Tibial artery (tissue), 4 donors: ENCODE results near the gene PAGE2.
"Not testable (repeated sequence)": the region's sequence is repeated elsewhere in the genome, so short reads cannot be mapped to it uniquely, and the experiment has no call there.

Experiments
- DNase-seq, 2 donors: peaks; one replicate each; pipeline ENCODE4 v3.0.0-alpha.2; 2019
- H3K27ac ChIP-seq, 2 donors: fragments of 200-600 bp; sonication (generic) in 1 of 2; 1 replicate in 1 of 2; 2 replicates in 1 of 2; pipeline ENCODE4 v1.5.1; 2018 to 2019; ENCODE audit warnings: mild to moderate bottlenecking in 1 of 2
- H3K27me3 ChIP-seq, 2 donors: fragments of 200-600 bp; sonication (generic) in 1 of 2; one replicate each; pipeline versions ENCODE4 v1.5.1 to v1.6.0; 2016 to 2019
- H3K36me3 ChIP-seq, 3 donors: fragments of 200-600 bp; sonication (generic) in 2 of 3; one replicate each; pipeline ENCODE4 v1.5.1; 2016 to 2019; ENCODE audit warnings: mild to moderate bottlenecking in 2 of 3
- H3K4me1 ChIP-seq, 4 donors: fragments of 200-600 bp; sonication (generic) in 2 of 4; 1 replicate in 3 of 4; 2 replicates in 1 of 4; pipeline ENCODE4 v1.5.1; 2016 to 2019
- H3K4me3 ChIP-seq, 2 donors: fragments of 200-600 bp; sonication (generic) in 1 of 2; 1 replicate in 1 of 2; 2 replicates in 1 of 2; pipeline ENCODE4 v1.5.1; 2018 to 2019; ENCODE audit warnings: mild to moderate bottlenecking in 2 of 2
- H3K9me3 ChIP-seq, 3 donors: fragments of 200-600 bp; sonication (generic) in 1 of 3; one replicate each; pipeline ENCODE4 v1.5.1; 2016 to 2019
- intact Hi-C: fragments of 100-400 bp; cut with DNase I; formaldehyde crosslinking; loops from one replicate; pipeline ENCODE4 v1.15.0; 2023; ENCODE audit warnings: low total_unique reads
- TF ChIP-seq, protein P1 (sequence below), 2 experiments: fragments of 200-600 bp in 1 of 2; fragments of 450-650 bp in 1 of 2; IDR thresholded peaks; one replicate each; pipeline ENCODE4 v1.5.1; 2017 to 2019; ENCODE audit warnings: antibody characterized with exemption in 2 of 2, mild to moderate bottlenecking in 1 of 2, moderate library complexity in 1 of 2

PAGE2 gene, protein sequence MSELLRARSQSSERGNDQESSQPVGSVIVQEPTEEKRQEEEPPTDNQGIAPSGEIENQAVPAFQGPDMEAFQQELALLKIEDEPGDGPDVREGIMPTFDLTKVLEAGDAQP

DNA sequence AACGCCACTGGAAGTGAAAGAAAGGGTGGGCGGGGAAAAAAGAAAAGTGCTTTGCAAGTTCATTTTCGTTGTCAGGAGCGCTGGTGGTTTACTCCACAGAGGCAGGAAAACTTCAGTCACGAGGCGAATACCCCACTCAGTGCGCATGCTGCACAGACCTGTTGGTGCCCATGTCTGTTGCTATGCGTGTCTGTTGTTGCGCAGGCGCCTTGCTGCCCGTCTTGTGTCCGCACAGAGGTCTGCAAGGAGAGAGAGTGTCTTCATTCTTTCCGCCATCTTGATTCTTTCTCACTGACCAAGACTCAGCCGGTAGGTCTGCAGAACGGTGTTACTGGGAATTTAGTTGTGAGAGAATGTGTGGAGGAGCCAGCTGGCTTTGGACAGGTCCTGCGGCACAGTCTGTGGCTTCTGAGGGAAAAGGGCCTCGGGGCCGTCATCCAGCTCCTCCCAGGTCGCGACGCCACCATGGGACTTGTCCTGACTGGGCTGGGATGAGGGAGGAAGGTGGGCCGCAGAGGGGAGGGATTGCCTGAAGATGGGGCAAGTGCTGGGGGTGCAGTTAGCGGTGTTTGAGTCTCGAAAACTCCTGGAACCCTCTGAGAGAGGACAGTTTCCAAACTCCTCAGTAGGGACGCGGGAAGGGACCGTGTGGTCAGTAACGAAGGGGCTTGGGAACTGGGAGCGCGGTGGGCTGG lies at the start of gene PAGE2:
Gene PAGE2, plus strand, starts transcription at position 224 of the 695 bp plus-strand sequence. CDS start 1,003 bp downstream, outside the sequence.
- no peaks in the 10 kb centered on the region for H3K36me3 ChIP-seq
- intact Hi-C loops: no loop called here
- DNase-seq: no peak
- no peaks in the 10 kb centered on the region for H3K27me3 ChIP-seq
- no peak within 1 kb of the TSS for H3K4me3 ChIP-seq
- peaks cover 0 to 6% (median 0%) of the 10 kb centered on the region in 3 donors for H3K9me3 ChIP-seq
- TF ChIP-seq, protein P1, sequence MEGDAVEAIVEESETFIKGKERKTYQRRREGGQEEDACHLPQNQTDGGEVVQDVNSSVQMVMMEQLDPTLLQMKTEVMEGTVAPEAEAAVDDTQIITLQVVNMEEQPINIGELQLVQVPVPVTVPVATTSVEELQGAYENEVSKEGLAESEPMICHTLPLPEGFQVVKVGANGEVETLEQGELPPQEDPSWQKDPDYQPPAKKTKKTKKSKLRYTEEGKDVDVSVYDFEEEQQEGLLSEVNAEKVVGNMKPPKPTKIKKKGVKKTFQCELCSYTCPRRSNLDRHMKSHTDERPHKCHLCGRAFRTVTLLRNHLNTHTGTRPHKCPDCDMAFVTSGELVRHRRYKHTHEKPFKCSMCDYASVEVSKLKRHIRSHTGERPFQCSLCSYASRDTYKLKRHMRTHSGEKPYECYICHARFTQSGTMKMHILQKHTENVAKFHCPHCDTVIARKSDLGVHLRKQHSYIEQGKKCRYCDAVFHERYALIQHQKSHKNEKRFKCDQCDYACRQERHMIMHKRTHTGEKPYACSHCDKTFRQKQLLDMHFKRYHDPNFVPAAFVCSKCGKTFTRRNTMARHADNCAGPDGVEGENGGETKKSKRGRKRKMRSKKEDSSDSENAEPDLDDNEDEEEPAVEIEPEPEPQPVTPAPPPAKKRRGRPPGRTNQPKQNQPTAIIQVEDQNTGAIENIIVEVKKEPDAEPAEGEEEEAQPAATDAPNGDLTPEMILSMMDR (IDR thresholded peaks at IDR 0.05): no peak
- no peaks in the 10 kb centered on the region for H3K4me1 ChIP-seq
- no peak within 1 kb of the TSS for H3K27ac ChIP-seq

DNA sequence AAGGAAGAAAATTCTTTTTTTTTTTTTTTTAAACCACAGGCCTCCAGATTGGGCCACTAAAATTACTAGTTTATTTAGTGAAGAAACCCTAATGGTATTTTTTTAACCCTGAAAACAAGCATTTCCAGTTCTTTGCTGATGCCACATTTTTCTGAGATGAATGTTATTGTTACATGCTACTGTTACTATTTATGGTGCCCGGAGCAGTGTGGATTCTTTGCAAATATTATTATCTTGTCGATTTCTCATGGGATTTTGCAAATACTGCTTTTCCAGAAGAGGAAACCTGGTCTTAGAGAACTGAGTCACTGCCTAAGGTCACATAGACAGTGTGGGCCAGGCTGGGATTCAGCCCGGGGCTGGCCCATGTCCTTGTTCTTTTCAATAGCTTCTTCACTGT lies 49.3 kb upstream of the PAGE2 start:
- H3K27me3 ChIP-seq: no peaks in the 10 kb centered on the region
- H3K27ac ChIP-seq: no peak overlapping the region
- no peaks in the 10 kb centered on the region for H3K4me1 ChIP-seq
- no peak for DNase-seq
- TF ChIP-seq, protein P1 (IDR thresholded peaks at IDR 0.05): no peak
- intact Hi-C loops: no loop called here
- H3K36me3 ChIP-seq: no peaks in the 10 kb centered on the region
- H3K9me3 ChIP-seq: no peaks in the 10 kb centered on the region
- H3K4me3 ChIP-seq: no peak overlapping the region

DNA sequence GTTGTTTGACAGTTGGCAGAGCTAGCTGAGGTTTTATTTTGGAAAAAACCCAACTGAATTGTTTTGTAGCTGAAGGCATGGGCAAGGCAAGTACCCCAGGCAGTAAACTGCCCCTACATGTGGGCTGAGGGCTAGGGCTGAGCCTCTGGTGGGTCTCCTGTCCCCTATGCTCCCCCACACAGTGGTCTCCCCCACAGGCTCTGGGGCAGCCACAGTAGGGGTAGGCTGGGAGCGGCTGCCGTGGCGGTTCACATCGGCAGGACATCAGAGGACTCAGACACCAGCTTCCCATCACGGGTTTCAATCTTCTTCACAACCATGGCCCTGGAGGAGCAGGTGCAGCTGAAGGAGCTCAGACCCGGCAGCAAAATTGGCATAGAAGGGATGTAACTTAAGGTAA lies 47.3 kb upstream of the PAGE2 start:
- no peak for DNase-seq
- H3K27me3 ChIP-seq: no peaks in the 10 kb centered on the region
- no peaks in the 10 kb centered on the region for H3K36me3 ChIP-seq
- H3K27ac ChIP-seq: no peak overlapping the region
- TF ChIP-seq, protein P1 (IDR thresholded peaks at IDR 0.05): no peak
- no peaks in the 10 kb centered on the region for H3K9me3 ChIP-seq
- H3K4me3 ChIP-seq: no peak overlapping the region
- intact Hi-C loops: no loop called here
- H3K4me1 ChIP-seq: peaks cover 0 to 12% (median 0%) of the 10 kb centered on the region in 4 donors

DNA sequence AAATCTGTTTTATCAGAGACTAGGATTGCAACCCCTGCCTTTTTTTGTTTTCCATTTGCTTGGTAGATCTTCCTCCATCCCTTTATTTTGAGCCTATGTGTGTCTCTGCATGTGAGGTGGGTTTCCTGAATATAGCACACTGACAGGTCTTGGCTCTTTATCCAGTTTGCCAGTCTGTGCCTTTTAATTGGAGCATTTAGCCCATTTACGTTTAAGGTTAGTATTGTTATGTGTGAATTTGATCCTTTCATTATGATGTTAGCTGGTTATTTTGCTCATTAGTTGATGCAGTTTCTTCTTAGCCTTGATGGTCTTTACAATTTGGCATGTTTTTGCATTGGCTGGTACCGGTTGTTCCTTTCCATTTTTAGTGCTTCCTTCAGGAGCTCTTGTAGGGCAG lies 38.2 kb upstream of the PAGE2 start:
- H3K4me1 ChIP-seq, H3K27ac ChIP-seq, H3K27me3 ChIP-seq, H3K9me3 ChIP-seq, intact Hi-C loops, H3K36me3 ChIP-seq, DNase-seq, H3K4me3 ChIP-seq: not testable (repeated sequence)

DNA sequence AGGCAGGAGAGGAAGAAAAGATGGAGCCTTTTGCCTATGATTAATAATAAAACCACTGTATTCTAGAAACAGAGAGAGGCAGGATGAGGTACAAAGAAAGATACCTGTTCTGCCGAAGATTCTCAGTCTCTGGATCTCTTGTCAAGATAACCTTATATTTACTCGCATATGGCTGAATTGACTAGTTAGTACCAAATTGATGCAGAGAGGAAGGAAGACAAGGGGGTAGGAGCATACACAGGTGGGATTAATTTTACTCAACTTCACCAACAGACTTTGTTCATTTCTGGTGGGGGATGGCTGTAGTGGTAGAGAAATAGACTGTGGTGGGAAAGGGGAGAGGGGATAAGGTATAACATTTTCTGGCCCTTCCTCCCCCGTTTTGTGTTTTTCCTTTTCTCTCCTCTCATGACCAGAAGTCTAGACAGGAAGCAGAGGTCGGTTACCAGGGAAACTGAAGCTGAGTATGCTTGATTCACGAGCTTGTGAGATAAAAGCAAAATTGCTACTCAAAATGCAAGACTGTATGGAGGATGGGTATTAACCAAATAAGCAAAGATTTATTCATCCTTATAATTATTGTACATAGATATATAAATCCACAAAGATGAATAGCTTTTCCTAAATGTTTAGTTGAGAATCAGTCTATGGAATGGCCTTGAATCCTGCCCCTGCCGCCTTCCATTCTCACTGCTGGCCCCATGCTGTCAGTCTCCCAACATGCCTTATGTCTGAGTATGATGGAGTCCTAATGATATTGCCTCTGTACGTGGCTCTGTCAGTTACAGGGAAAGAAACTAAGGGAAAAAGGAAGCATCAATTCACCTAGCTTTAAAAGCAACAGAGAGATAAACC lies 31.8 kb upstream of the PAGE2 start:
- Histone ChIP-seq H3K36me3 (no peaks in the 10 kb centered on the region), H3K4me1 (no peaks in the 10 kb centered on the region), H3K27me3 (no peaks in the 10 kb centered on the region), H3K4me3 (peak overlapping the region; percentile 14 to 25), H3K27ac (no peak overlapping the region), H3K9me3 (no peaks in the 10 kb centered on the region)
- TF ChIP-seq, protein P1 (IDR thresholded peaks at IDR 0.05): no peak
- no peak for DNase-seq
- intact Hi-C loops: no loop called here
